Colonic mucosa (tissue), 4 donors: ENCODE results near the gene ZBP1. TPM values are rescaled to one million over a fixed set of nuclear protein-coding genes. Genes with fewer than 3 reads are reported as not detected.
"Not testable (repeated sequence)": the region's sequence is repeated elsewhere in the genome, so short reads cannot be mapped to it uniquely, and the experiment has no call there.

ENCODE experiments used
- DNase-seq: peaks from one replicate; pipeline ENCODE4 v3.0.0-alpha.2; 2020
- H3K27ac ChIP-seq: fragments of 200-600 bp; one replicate; pipeline ENCODE4 v1.8.0; 2021
- H3K27me3 ChIP-seq: fragments of 200-600 bp; one replicate; pipeline ENCODE4 v1.8.0; 2021
- H3K36me3 ChIP-seq: fragments of 200-600 bp; one replicate; pipeline ENCODE4 v1.8.0; 2021
- H3K4me1 ChIP-seq: fragments of 200-600 bp; one replicate; pipeline ENCODE4 v1.8.0; 2021; ENCODE audit warnings: mild to moderate bottlenecking
- H3K4me3 ChIP-seq: fragments of 200-600 bp; one replicate; pipeline ENCODE4 v1.8.0; 2021
- H3K9ac ChIP-seq, 2 donors: one replicate each; pipeline ENCODE4 v1.7.0; 2013; ENCODE audit warnings: control low read depth in 2 of 2, low read depth in 2 of 2, low read length in 2 of 2
- H3K9me3 ChIP-seq: fragments of 200-600 bp; one replicate; pipeline ENCODE4 v1.8.0; 2021
- CTCF ChIP-seq: fragments of 200-600 bp; IDR thresholded peaks from one replicate; pipeline ENCODE4 v1.8.0; 2022; ENCODE audit warnings: antibody characterized with exemption, mild to moderate bottlenecking
- intact Hi-C: fragments of 100-400 bp; cut with DNase I; formaldehyde crosslinking; loops from one replicate; pipeline ENCODE4 v1.14.1; 2022
- total RNA-seq, 2 donors: library from RNA; stranded (reverse); fragmentation: NEBNext Ultra II Directional in 1 of 2; extraction: Animal tissue kit (Norgen Biotek cat#: 25700) in 1 of 2; gene quantifications; one replicate each; pipeline ENCODE4 v1.2.1, GENCODE V29; 2021
- donor health status: healthy.
- donor health status: DM: no; HTN: no; CAD: no.
- donor health status: DM: no; HTN: no; CAD: no.

The ZBP1 gene
- total RNA-seq, 2 donors from 2014 or later: 2.7 to 3.4 TPM

GRCh38 chr20:57638173-57638894, 18.1 kb upstream of the ZBP1 start:
- intact Hi-C loops: no loop called here
- Histone ChIP-seq H3K36me3 (no peaks in the 10 kb centered on the region), H3K4me3 (no peak overlapping the region), H3K9ac (no peak overlapping the region), H3K27me3 (no peaks in the 10 kb centered on the region), H3K27ac (no peak overlapping the region), H3K9me3 (no peaks in the 10 kb centered on the region), H3K4me1 (no peaks in the 10 kb centered on the region)
- no peak for TF ChIP-seq CTCF
- no peak for DNase-seq

DNA sequence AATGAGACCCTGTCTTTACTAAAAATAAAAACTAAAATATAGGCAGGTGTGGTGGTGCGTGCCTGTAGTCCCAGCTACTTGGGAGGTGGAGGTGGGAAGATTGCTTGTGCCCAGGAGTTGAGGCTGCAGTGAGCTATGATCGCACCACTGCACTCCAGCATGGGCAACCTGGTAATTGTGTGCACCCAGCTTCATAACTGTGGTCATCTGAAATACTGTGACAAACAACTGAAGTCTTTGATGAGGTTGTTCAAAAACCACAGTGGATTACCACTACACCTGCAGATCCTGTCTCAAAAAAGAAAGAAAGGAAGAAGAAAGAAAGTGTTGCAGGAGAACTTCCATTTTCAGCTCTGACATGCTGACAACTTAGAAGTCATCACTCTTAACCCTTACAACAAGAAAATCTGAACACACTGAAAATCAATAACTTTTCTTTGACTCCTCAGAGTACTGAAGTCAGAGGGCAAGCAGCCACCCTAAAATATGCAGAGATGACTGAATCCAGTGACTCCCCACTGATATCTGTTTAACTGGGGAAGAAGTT, 13.8 kb upstream of the ZBP1 start:
- Histone ChIP-seq H3K4me3 (no peak overlapping the region), H3K9ac (no peak overlapping the region), H3K27ac (no peak overlapping the region), H3K36me3 (no peaks in the 10 kb centered on the region), H3K27me3 (no peaks in the 10 kb centered on the region), H3K4me1 (no peaks in the 10 kb centered on the region), H3K9me3 (no peaks in the 10 kb centered on the region)
- TF ChIP-seq CTCF: no peak
- intact Hi-C loops: no loop called here
- DNase-seq: no peak

DNA sequence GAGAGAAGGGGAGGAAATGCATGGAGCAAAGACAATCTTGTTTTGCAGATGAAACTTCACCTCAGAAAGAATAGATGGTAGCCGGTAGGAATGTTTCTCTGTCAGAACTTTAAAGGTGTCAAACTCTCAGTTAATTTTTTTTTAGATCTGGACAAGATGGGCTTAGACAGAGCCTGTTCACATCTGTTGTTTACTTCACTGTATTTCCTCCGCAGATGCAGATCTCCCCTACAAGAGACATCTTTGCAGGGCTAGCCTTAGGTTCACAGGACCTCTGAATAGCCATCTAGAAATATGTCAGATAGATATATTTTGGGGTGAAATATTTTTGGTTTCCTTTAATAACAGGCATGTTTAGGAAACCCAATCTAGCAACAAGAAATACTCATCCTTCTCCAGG, 12.1 kb upstream of the ZBP1 start:
- no peak for DNase-seq
- Histone ChIP-seq H3K36me3 (no peaks in the 10 kb centered on the region), H3K4me3 (no peak overlapping the region), H3K9me3 (no peaks in the 10 kb centered on the region), H3K9ac (no peak overlapping the region), H3K27ac (no peak overlapping the region), H3K4me1 (no peaks in the 10 kb centered on the region), H3K27me3 (no peaks in the 10 kb centered on the region)
- no peak for TF ChIP-seq CTCF
- intact Hi-C loops: no loop called here

GRCh38 chr20:57630061-57630460, 9.8 kb upstream of the ZBP1 start:
- Histone ChIP-seq H3K27ac (no peak overlapping the region), H3K4me3 (no peak overlapping the region)
- no peak for DNase-seq

DNA sequence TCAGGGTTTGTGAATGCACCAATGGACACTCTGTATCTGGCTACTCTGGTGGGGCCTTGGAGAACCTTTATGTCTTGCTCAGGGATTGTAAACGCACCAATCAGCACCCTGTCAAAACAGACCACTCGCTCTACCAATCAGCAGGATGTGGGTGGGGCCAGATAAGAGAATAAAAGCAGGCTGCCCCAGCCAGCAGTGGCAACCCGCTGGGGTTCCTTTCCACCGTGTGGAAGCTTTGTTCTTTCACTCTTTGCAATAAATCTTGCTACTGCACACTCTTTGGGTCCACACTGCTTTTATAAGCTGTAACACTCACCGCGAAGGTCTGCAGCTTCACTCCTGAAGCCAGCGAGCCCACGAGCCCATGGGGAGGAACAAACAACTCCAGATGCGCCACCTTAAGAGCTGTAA, 9.3 kb upstream of the ZBP1 start:
- DNase-seq, H3K4me3 ChIP-seq: not testable (repeated sequence)

More at GRCh38 chr20:57630061-57630460, 9.8 kb upstream of the ZBP1 start:
- Histone ChIP-seq H3K27me3 (no peaks in the 10 kb centered on the region), H3K9me3 (no peaks in the 10 kb centered on the region), H3K9ac (no peak overlapping the region), H3K4me1 (no peaks in the 10 kb centered on the region), H3K36me3 (no peaks in the 10 kb centered on the region)
- intact Hi-C loops: no loop called here
- no peak for TF ChIP-seq CTCF

GRCh38 chr20:57628962-57629308, 8.7 kb upstream of the ZBP1 start:
- H3K36me3 ChIP-seq, H3K9ac ChIP-seq, intact Hi-C loops, H3K4me3 ChIP-seq, DNase-seq, H3K27me3 ChIP-seq, H3K4me1 ChIP-seq, H3K9me3 ChIP-seq: not testable (repeated sequence)
- H3K27ac ChIP-seq: peak overlapping the region; percentile 62

More for the DNA sequence above, 9.3 kb upstream of the ZBP1 start:
- H3K9me3 ChIP-seq, H3K9ac ChIP-seq, H3K4me1 ChIP-seq, intact Hi-C loops, H3K27me3 ChIP-seq, H3K36me3 ChIP-seq, H3K27ac ChIP-seq: not testable (repeated sequence)
